ENCODE results near the gene FBXO38.
A peak's percentile ranks its signal among the peaks of the same experiment; 100 is the strongest.

The FBXO38 gene, protein sequence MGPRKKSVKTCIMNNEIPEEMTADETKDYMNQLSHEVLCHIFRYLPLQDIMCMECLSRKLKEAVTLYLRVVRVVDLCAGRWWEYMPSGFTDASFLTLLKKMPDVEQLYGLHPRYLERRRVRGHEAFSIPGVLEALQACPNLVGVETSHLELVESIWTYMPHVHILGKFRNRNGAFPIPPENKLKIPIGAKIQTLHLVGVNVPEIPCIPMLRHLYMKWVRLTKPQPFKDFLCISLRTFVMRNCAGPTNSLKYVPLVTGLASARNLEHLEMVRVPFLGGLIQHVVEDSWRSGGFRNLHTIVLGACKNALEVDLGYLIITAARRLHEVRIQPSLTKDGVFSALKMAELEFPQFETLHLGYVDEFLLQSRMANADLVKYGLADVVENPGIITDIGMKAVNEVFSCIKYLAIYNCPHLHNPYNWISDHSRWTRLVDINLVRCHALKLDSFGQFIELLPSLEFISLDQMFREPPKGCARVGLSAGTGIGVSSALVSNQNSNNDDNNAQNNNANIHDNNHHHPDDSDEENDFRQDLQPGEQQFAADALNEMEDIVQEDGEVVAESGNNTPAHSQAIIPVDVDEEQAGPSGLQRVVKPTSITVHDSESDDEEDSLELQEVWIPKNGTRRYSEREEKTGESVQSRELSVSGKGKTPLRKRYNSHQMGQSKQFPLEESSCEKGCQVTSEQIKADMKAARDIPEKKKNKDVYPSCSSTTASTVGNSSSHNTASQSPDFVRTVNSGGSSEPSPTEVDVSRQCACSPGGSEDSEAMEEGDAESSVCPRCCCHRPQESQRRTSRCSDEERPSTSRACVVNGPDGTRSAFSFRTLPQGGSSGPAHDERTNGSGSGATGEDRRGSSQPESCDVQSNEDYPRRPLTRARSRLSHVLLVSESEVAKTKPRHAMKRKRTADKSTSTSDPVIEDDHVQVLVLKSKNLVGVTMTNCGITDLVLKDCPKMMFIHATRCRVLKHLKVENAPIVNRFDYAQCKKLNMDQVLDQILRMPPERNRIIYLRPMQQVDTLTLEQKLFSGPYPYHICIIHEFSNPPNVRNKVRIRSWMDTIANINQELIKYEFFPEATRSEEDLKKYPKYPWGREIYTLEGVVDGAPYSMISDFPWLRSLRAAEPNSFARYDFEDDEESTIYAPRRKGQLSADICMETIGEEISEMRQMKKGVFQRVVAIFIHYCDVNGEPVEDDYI

DNA sequence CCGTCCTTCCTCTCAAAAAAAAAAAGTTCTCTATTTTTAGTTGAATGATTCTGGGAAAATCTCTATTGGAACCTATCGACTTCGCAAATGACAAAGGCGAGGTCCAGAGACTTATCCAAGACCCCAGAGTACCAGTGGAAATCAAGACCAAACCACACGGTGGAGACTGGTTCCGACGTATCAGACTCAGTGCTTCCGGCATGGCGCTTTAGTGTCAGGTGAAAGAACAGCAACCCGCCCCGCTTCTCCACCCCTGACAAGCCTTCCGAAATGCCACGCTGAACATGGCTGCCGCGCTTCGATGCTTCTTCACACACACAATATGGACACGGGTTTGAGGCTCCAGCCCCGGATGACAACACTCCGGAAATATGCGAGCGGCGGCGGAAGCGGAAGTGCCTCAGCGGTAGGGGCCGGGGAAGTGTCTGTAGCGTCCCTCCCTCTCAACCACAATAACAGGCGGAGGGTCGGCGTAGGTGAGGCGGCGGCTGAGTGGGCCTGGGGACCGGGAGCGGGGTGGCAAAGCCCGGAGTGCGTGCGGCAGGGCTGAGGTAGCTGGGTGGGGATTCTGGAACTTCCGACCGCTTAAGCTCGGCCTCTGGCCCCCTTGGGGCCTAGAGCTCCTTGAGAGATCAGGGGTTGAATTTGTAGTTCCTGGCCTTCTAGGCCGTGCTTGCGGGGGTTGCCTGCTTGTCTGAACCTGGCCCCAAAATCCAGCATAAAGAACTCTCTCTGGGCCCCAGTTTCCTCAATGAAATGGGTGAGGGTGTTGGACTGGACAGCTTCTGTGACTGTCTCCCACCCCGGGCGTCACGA lies at the start of gene FBXO38:
FBXO38 (plus strand) TSS at position 395 of the 816 bp plus-strand sequence. CDS start 10,819 bp downstream, outside the sequence.
- DNase-seq: peak; percentile 84

DNA sequence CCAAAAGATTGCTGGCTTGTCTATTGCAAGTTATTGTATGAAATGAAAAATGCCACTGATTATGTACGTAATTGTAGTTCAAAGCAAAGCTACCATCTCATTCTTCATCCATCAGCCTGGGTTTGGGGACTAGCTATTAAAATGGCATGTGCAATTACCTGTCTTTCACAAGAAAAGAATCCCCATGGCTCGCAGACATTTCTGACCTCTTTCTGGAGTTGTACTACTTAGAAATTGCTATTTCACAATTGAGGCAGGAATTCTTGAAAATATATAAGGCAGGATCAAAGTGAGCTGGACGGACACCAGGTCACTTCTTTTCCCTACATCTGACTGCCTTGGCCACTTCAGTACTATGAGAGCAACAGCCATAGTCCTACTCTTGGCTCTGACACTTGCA lies 48.5 kb upstream of the FBXO38 start, which contains the start of gene SPINK9:
SPINK9 (plus strand) TSS at position 301 of the 400 bp plus-strand sequence; CDS start at position 356, 55 bp downstream.
- DNase-seq: no peak

DNA sequence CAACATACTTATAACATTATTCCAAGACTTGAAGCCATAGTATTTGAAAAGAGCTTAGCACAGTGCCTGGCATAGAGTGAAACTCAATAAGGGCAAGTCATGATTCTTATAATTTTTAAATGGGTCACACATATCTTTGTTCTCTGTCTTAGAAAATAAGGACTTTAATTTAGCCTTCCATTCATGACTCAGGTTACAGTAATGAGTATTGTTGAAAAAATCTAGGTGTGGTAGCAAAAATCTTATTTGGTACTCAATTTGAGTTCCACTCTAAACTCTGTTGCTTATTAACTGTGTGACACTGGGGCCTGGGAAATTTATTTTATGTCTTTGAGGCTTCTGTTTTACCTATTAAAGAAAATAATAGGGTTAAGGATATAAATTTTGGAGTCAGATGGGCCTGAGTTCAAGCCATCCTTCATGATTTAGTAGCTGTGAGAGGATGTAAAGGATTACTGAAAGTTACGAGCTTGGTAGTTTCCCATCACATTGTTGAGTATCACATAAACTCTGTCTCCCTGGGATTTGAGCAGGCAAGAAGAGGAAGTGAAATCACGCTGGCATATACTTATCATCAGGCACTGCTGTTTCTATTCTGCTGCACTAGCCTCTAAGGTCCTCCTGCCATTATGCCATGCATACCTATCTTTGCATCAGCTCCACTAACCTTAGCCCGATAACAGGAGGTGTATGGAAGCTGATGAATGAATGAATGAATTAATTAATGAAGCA lies 46.9 kb upstream of the FBXO38 start:
- DNase-seq: no peak

DNA sequence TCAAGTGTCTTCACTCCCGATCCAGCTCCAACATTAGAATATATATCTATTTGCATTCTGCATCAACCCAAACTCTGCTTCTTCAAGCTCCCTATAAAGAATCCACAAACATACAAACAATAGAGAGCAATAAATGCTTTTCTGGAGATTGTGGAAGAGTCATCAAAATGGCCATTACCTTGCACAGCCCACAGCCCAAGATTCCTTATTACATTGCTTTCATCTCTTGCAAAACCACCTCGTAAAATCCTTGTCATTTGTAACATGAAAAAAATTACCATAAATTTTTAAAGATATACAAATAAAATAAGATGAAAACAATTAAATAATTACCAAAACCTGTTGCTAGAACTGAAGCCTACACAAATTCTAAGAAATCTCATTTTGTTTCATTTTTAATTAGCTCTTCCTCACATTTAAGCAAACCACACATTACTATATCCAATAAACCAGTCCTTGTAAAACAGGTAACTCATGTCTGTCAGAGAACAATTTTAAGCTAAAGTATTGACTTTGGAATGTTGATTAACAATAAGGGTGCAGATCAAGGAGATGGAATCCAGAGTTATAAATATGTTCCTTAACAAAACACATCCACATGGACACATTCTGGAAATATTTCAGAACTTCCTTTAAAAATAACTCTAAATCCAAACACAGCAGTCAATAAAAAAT lies 41.2 kb upstream of the FBXO38 start:
- no peak for DNase-seq

DNA sequence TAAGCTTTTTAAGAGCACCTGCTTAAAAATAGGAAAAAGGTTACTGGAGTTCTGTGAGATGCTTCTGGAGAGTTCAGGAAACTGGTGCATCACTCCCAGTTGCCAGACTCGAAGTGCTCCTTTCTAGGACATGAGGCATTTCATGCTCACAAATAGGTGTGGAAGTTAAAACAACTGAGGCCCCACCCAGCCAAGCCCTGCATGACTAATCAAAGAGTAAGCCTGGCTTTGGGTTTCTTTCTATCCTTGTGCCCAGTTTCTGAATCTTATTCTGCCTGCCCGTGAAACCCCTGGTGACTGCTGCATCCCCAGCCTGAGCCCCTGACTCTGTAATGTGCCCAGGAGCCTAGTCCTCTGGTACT lies 40.7 kb upstream of the FBXO38 start:
- DNase-seq: no peak

DNA sequence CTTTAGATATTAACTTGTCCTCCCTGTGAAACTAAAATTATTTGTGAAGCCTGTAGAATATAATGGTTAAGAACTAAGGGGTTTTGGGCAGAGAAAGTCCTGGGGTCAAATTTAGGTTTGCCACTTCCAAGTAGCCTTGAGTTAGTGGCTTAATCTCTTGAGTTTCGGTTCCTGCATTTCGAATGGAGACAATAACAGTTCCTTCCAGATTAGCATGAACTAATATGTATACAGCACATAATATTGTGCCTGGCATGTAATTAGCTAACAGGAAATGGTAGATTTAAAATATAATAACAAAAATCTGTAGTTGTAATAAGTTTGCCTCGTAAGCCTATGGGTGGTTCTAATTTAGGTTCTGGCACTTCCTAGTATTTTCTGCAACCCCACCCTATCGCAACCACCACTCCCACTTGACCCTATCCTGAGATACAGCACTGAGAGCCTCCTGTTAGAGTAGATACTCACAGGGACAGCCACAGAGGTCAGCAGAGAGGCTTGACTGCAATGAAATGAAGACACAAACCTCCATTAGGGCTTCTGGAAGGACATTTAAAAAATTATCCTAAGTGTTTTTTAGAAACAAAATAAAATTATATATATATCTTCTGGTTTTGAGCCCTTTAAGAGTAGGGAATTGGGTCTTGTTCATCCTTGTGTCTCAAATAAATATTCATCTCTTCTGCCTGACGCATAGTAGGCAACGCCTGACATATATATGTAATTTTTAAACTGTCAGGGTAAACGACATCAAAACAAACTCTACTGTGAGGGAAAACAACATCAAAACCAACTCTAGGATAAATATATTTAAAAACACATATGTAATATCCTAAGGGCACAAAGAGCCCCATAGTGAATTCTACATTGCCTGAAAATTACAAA lies 39.9 kb upstream of the FBXO38 start:
- no peak for DNase-seq

DNA sequence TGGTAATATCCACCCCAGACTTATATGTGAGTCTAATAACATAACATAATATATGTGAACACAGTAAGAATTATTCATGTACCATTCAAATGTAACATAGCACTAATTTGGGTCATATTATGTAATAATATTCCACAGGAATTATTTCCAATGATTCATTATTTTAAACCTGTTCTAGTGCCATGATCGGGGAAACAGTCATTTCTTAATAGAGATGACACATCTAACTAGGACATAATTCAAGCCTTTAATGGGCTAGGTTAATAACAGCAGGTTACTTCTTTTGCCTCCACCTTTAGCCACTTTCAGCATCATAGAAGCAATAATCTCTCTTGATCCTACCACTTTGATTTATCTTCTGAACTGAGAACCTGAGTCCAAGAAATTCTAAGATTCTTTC lies 36.1 kb upstream of the FBXO38 start:
- no peak for DNase-seq

DNA sequence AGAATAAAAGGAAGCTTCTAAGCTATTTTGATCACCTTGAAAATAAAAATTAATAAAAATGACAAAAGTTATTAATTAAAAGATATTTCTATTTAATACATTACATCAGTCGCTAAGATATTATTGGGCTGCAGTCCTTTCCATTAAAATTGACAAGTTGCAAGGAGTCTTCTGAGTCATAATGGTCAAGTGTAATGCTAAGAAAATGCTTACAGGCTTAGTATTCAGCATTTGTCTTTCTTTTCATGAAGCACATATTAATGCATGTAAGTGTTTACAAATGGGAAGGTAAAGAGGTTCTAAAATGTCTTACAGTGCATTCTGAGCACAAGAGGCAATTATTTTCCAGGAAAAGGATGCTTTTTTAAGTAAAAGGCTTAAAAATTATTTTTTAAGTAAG lies 31.1 kb upstream of the FBXO38 start:
- DNase-seq: no peak

DNA sequence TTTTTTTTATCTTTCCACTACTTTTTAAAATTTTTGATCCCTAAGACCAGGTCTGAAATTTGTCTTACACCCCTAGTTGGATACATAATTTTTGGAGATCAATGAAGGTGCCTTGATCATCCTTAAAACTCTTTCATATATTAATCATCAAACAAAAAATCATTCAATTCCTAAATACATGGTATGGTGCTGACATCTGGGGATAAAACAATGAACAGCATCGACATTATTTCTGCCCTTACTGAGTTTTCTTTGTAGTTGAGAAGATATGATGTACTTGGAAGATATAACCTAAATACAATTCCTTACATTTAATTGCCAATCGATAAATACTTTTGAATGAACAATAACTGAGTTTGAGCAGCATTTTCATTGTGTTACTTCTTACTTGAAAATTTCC lies 30.1 kb upstream of the FBXO38 start:
- DNase-seq: no peak

DNA sequence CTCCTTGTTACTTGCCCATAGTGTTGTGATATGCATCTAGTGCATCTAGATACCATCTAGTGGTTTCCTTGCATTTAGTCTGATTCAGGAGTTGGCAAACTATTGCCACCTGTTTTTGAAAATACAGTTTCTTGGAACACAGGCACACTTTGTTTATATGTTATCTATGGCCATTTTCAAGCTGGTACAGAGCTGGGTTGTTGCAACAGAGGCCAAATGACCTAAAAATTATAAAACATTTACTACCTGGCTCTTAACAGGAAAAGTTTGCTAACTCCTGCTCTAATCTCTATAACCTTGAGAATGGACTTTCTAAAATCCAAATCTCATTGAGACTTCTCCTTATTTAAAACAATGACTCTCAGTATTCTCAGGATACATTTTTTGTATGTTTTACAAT lies 19.4 kb upstream of the FBXO38 start:
- no peak for DNase-seq

DNA sequence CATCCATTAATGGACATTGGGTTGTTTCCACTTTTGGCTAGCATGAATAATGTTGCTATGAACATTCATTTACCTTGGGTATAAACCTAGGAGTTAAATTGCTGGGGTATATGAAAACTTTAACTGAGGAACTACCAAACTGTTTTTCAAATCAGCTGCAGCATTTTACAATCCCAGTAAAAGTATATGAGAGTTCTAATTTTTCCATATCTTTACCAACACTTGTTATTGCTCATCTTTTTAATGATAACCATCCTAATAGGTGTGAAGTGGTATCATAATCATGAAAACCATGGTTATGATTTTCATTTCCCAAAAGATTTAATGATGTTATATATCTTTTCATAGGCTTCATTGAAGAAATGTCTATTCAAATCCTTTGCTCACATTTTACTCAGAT lies 15.5 kb upstream of the FBXO38 start:
- no peak for DNase-seq

DNA sequence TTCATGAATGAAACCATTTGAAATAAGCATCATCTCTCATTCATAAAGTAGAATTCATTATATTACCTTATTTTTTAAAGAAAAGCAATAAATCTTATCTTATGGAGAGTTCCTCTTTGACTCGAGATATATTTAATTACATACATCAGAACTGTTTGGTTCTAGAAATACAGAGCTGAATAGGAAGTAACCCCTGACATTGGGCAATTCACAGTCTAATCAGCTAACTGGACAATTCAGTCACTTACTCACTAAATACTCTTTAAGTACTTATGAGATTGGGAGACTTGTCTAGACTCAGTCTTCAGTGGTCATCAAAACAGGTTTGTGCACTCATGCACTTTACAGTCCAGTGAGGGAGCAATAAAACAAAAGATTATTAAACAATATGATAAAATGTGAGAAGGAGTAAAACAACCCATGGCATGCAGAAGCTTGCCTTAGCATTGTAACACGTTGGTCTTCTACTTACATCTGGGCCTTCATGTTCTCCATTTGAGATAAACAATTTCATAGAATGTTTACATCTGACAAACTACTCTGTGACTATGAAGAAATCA lies 11.5 kb upstream of the FBXO38 start:
- no peak for DNase-seq

DNA sequence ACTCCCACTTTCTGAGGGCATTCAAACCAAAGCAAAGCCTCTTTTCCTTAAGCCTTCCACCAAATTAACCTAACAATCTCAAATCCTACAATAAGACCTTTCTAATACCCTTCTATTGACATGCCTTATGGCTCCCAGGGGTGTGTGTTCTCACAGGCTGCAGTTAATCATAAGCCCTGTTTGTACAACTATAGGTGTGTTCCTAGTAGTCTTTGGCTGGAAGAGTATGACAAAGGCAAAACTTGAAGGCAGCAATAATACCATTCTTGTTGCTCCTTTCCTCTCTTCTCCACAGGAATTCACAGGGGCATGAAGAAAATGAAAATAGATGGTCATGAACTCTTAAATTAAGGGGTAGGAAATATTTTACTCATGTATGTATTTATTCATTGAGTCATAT lies 10.9 kb upstream of the FBXO38 start:
- DNase-seq: no peak

DNA sequence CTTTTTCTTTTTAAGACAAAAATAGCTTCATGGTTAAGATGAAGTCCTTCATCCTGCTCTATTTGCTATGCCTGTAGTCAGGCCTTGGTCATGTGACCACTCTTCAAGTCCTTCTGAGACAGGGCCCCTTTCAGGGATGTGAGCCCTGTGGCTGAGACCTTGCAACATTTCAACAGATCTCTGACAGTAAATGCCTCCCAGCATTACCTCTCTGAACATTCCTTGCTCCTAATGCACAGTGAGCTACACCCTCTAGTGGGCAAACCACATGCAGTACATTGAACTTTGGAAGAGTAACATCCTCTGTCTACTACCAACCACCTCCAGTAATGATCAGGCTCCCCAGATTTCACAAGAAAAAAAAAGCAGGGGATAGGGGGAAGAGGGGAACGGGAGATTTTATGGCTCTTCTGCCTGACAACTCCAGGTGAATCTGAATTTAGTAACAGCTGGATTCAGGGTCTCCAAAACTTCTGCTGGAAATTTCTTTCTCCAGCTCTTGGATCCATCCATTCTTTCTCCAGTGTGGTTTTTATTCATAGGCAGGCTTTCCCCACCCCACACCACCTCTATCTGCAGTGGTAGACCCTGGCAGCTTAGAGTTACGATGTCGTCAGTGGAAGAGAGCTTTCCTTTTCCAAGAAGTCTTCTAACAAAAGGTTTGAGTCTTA lies 8.9 kb upstream of the FBXO38 start:
- peak; percentile 55 for DNase-seq

DNA sequence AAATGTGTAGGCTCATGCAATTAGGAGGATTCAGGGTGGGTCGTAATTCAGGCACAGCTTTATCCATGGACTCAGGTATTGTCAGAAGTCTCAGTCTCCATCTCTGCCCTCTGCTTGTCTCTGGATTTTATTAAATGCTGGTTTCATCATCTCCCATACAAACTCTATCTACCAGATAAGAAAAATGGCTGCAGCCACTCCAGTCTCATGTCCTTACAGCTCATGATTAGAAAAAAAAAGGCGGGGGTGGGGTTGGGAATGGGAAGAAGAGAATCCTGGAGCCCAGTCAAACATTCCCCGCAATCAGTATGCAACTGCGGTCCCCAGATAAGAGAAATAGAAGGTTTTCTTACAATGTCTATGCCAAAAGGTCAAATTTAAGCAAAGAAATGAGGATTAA lies 7.6 kb upstream of the FBXO38 start:
- no peak for DNase-seq

DNA sequence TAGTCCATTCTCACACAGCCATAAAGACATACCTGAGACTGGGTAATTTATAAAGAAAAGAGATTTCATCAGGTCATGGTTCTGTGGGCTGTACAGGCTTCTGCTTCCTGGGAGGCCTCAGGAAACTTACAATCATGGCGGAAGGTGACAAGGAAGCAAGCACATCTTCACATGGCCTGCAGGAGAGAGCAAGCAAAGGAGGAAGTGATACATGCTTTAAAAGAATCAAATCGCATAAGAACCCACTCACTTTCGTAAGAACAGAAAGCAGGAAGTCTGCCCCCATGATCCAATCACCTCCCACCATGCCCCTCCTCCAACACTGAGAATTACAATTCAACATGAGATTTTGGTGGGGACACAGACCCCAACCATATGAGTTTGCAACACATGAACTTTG lies 5.1 kb upstream of the FBXO38 start:
- DNase-seq: no peak

DNA sequence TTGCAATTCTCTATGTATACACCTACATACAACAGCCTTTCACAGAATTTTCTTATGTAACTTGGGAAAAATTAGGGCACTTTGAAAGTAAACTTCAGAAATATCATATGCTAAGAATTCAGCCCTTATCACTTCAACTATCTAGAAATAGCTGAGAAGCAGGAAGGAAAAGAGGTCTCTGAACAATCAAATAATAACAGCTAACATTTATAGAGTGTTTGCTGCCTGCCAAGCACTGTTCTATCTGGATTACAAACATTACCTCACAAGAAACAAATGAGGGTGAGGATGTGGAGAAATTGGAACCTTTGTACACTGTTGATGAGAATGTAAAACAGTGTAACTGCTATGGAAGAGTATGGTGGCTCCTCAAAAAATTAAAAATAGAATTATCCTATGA lies 4.4 kb upstream of the FBXO38 start:
- no peak for DNase-seq

DNA sequence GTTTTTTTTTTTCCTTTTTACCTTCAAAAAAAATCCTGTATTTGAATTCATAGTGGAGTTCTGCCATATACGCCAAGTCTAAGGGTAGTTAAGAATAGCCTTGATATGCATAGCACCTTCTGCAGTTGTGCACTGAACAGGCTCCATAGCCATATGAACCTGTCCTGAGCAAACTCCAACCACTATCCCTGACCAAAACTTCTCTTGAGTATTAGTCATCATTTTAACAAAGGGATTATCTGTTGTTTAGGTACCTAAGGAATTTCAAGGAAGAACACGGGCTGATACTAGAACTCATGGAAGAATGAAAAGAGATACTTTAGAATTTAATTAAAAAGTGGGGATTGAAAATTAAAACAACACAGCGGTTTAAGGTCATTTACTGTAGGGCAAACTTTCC lies 1.9 kb upstream of the FBXO38 start:
- DNase-seq: no peak

DNA sequence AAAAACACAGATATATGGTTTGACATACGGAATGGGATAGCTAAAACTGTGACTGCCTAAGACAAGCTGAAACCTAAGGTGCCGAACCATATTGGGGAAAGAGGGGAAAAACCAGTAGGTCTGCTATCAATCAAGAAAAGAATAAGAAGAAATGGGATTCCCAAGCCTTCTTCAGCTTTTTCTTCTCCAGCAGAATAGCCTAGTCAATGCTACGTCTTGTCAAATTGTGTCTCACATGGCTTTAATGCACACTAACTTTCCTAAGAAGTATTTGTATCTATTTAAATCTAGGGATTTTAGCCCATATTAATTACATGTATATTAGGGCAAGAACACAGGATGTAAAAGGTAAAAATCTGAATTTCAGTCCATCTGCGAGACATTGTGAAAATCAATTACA lies 797 bp upstream of the FBXO38 start:
- DNase-seq: no peak

Data from amniotic stem cell (primary cell).